Ishikawa (cell line): Measurements from ENCODE around the gene ZBED5.

Source experiments
- CEBPB ChIP-seq: IDR thresholded peaks from 2 replicates; pipeline ENCODE4 v1.6.1; 2012
- CREB1 ChIP-seq: IDR thresholded peaks from 2 replicates; pipeline ENCODE4 v1.6.1; 2012; ENCODE audit warnings: low read depth
- EGR1 ChIP-seq: IDR thresholded peaks from 2 replicates; pipeline ENCODE4 v1.6.1; 2012
- EP300 ChIP-seq: IDR thresholded peaks from 2 replicates; pipeline ENCODE4 v1.6.1; 2012; ENCODE audit warnings: borderline replicate concordance
- FOXM1 ChIP-seq: IDR thresholded peaks from 2 replicates; pipeline ENCODE4 v1.6.1; 2012; ENCODE audit warnings: low read depth, borderline replicate concordance
- MAX ChIP-seq: IDR thresholded peaks from 2 replicates; pipeline ENCODE4 v1.6.1; 2012
- NFIC ChIP-seq: IDR thresholded peaks from 2 replicates; pipeline ENCODE4 v1.6.1; 2012
- RAD21 ChIP-seq: IDR thresholded peaks from 2 replicates; pipeline ENCODE4 v1.6.1; 2012; ENCODE audit warnings: low read depth
- REST ChIP-seq: IDR thresholded peaks from 2 replicates; pipeline ENCODE4 v1.6.1; 2012; ENCODE audit warnings: low read depth, mild to moderate bottlenecking
- TAF1 ChIP-seq: IDR thresholded peaks from 2 replicates; pipeline ENCODE4 v1.6.1; 2012; ENCODE audit warnings: low read depth, mild to moderate bottlenecking
- TCF12 ChIP-seq: IDR thresholded peaks from 2 replicates; pipeline ENCODE4 v1.6.1; 2012; ENCODE audit warnings: low read depth
- TEAD4 ChIP-seq: IDR thresholded peaks from 2 replicates; pipeline ENCODE4 v1.6.1; 2012
- USF1 ChIP-seq: IDR thresholded peaks from 2 replicates; pipeline ENCODE4 v1.6.1; 2012
- YY1 ChIP-seq: IDR thresholded peaks from 2 replicates; pipeline ENCODE4 v1.6.1; 2012; ENCODE audit warnings: low read depth
- ZBTB7A ChIP-seq: IDR thresholded peaks from 2 replicates; pipeline ENCODE4 v1.6.1; 2012; ENCODE audit warnings: low read depth

ZBED5 gene

GRCh38 chr11:10858439-10859325, 829 bp upstream of the ZBED5 start:
- TF ChIP-seq EP300 (no peak), TEAD4 (peak; percentile 29; the same call in 1 of the 2 replicates)

- no peak for TF ChIP-seq USF1
- no peak for TF ChIP-seq REST
- no peak for TF ChIP-seq FOXM1
- TF ChIP-seq ZBTB7A = peak; percentile 85
- no peak for TF ChIP-seq MAX
- no peak for TF ChIP-seq TEAD4
- no peak for TF ChIP-seq EGR1
- no peak for TF ChIP-seq CREB1
- TF ChIP-seq EP300 = no peak
These were observed 469 bp downstream of the ZBED5 start for GRCh38 chr11:10857459-10857708.

GRCh38 chr11:10856689-10857458, 979 bp downstream of the ZBED5 start:
- TF ChIP-seq USF1 = no peak
- no peak for TF ChIP-seq FOXM1
- TF ChIP-seq NFIC = no peak
- TF ChIP-seq RAD21 = no peak
- no peak for TF ChIP-seq EGR1
- TF ChIP-seq MAX = no peak
- no peak for TF ChIP-seq CEBPB
- TF ChIP-seq CREB1 = no peak
- no peak for TF ChIP-seq TAF1
- no peak for TF ChIP-seq TCF12
- no peak for TF ChIP-seq ZBTB7A
- TF ChIP-seq REST = no peak
- TF ChIP-seq TEAD4 = no peak
- TF ChIP-seq YY1 = no peak
- TF ChIP-seq EP300 = no peak

- TF ChIP-seq CEBPB (0 out of 2 replicates have a peak, but pooled peaks have one; percentile 13), TEAD4 (no peak), USF1 (no peak), ZBTB7A (no peak), NFIC (no peak), MAX (no peak)
These were observed 2.6 kb downstream of the ZBED5 start for GRCh38 chr11:10855295-10855694.
